Measurements from ENCODE around the gene CSRNP3.
"Not testable (repeated sequence)": the region's sequence is repeated elsewhere in the genome, so short reads cannot be mapped to it uniquely, and the experiment has no call there.

CSRNP3 gene

DNA sequence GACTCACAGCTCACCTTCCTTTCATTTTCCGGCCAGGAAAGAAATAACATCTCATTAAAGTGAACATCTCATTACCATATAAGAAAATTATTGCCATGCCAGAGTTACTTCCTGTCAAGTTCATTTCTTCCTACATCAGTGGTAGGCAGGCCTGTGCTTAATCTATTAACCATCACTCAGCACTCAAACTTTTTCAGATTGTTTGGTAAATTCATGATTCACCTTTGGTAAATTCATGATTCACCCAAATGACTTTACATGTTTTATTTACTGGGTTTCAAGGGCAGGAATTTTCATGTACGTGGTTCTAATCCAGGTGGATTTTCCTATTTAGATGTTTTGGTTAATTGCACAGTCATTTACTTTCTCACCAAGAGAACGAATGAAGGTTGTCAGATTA is 116.5 kb downstream of the CSRNP3 start:
- DNase-seq (ENCODE audit: low spot score): no peak

GRCh38 chr2:165587335-165587938 is 117.9 kb downstream of the CSRNP3 start:
- no peak for DNase-seq (ENCODE audit: low spot score)

GRCh38 chr2:165590999-165591398 is 121.5 kb downstream of the CSRNP3 start:
- not testable (repeated sequence) for DNase-seq (ENCODE audit: low spot score)

DNA sequence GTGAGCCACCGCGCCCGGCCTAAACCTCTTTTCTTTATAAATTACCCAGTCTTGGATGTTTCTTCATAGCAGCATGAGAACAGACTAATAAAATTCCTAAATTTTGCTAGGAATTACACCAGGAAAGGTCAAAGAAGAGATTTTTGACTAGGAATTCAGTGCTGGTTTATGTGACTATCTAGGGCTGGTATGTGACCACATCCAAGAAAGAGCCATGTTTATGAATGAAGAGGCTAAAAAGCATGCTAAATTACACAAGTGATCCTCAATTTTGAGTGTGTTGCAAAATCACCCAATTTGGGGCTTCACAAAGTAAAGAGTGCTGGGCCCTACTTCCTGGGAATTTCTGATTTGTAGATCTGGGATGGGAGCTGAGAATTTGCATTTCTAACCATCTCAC is 123.6 kb downstream of the CSRNP3 start:
- no peak for DNase-seq (ENCODE audit: low spot score)

- DNase-seq (ENCODE audit: low spot score): no peak
These were observed 124.9 kb downstream of the CSRNP3 start for GRCh38 chr2:165594231-165594934.

GRCh38 chr2:165594935-165595255 is 125.4 kb downstream of the CSRNP3 start:
- DNase-seq (ENCODE audit: low spot score): no peak

DNA sequence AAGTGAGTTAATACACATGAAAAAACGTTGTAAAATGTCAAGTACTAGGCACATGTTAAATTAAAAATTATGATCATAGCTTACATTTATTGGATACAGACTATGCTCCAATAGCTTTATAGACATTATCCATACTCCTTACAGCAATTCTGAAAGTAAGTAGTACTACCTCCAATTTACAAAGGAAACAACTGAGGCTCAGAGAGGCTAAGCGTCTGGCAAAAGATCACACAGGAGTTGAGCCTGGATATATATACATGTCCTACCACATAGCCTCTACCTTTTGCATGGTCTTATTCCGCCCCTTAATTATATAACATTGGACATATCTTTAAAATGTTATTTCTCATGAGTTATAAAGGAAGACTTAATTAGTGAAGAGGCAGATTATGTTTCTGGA is 127.3 kb downstream of the CSRNP3 start:
- DNase-seq (ENCODE audit: low spot score): no peak

DNA sequence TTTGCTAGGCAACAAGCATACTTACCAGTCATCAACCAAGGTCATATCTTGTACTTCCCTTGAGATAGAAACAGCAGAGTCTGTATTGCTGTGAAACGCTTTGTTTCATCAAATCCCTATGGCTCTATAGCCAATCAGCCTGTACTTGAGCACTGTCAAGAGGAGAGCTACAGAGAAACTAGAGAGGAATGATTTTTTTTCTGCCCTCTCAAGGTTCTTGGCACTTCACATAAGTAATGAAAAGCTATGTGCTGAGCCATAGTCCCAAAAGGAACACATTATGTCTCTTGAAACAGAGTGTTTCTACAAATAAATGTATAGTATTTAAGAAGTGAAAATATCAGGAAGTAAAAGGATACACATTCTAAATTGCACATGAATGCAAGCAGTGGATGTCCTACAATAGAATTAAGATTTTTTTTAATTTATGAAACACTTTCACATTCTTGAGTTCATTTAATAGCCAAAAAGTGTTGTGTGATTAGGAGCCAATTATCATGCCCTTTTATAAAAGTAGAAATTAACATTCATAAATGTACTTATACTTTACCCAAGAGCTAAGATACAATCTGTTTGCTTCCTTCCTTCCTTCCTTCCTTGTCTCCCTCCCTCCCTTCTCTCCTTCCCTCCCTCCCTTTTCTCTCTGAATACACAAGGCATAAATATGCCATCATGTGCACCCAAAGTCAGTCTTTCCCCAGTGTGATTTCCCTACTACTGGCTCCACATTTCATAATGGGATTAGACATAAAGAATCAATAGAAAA is 131.8 kb downstream of the CSRNP3 start:
- no peak for DNase-seq (ENCODE audit: low spot score)

- DNase-seq (ENCODE audit: low spot score): no peak
These were observed 132.5 kb downstream of the CSRNP3 start for GRCh38 chr2:165601928-165602521.

GRCh38 chr2:165609672-165610071 is 140.2 kb downstream of the CSRNP3 start:
- DNase-seq (ENCODE audit: low spot score): no peak

DNA sequence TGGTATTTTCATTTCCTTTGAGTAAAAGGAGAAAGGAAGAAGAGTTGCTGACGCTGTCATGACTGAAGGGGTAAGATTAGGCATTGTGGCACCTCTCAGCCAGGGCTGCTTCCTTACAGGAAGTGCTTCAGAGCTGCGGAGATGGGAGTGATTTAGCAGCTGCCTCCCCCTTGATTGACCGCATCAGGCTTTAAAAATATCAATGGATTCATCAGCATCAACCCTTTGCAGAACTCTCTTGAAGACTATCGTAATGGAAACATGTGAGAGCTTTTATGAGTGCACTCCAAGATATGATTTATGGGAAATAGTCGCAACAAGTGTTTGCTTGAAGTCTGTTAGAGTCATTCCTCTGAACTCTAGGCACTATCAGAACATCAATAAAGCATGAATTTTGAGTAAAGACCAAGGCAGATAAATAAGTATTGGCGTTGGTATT is 141.1 kb downstream of the CSRNP3 start:
- no peak for DNase-seq (ENCODE audit: low spot score)

DNA sequence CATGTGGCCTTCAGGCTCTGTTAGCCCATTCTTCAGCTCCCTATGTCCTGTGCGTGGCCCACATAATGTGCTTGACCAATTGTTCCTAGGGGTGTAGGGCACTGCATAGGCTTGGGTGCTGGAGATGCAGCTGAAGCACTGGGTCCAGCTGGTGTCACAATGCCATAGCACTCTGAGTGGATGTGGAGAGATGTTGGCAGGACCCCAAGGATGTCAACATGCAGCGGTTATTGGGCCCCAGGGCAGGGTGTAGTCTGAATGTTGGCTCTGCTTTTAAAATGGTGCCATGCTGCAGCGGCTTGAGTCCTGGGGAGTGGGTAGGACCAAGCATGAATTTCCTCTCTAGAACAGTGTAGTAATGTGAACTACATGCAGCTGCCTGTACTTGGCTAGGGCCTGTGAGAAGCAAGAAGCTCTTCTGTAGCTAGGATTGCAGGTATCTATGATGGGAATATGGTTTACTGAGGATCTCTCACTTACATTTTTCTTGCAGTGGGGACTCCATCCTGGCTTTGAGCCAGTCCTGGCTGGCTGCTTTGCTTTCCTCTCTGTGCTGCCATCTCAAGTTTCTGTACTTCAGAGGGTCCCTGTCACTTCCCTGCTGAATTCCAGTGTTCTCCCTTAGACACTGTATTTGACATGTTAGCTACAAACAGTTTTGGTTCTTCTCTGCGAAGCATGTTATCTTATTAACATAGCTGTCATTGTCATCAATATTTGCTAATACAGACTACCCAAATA is 148.4 kb downstream of the CSRNP3 start:
- DNase-seq (ENCODE audit: low spot score): no peak

DNA sequence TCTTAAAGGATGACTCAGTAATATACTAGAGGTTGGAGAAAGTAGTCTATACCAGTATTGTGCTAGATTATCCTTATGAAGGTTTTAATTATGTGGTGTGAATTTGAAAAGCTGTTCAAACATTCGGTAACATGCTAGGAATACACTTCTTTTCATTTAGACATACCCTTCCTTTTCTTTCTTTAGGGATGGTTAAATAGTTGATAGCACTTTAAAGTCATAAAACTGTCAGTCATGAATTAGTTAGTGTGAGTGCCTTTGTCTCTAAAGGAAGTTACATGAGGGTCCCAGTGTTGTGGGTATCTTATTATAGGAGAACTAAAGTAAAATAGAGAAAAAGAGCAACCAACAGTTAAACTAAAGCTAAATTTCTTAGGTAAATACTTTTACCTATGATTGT is 149.3 kb downstream of the CSRNP3 start:
- DNase-seq (ENCODE audit: low spot score): no peak

DNA sequence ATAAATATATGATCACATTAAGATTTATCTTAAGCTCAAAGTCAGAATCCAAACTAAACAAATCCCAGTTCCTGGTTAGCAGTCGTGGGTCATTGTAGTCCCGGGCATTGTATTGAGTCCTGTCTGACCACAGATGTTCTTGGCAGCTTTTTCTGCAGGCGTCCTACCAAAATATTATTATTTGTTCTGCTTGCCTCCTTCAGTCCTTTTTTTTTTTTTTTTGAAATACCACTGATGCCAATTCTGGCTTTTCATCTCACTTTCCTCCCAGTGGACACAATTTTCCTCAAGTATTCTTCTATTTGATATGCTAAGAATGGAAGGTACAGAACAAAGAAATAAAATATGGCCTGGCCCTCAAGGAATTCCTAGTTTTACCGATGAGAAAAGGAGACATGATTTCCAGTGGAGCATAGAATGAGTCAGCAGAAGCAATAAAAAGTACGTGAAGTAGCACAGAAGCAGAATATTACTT is 151.6 kb downstream of the CSRNP3 start:
- DNase-seq (ENCODE audit: low spot score): no peak

DNA sequence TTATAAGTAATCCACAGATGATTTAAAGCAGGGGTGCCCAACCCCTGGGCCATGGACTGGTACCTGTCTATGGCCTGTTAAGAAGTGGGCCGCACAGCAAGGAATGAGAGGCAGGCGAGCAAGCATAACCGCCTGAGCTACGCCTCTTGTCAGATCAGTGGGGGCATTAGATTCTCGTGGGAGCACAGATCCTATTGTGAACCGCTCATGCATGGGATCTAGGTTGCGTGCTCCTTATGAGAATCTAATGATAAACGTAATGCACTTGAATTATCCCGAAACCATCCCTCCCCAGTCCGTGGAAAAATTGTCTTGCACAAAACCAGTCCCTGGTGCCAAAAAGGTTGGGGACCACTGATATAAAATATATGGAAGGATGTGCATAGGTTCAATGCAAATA is 153.7 kb downstream of the CSRNP3 start:
- no peak for DNase-seq (ENCODE audit: low spot score)

- no peak for DNase-seq (ENCODE audit: low spot score)
These were observed 154.4 kb downstream of the CSRNP3 start for GRCh38 chr2:165623783-165624469.

- no peak for DNase-seq (ENCODE audit: low spot score)
These were observed 154.9 kb downstream of the CSRNP3 start for GRCh38 chr2:165624470-165624800.

DNA sequence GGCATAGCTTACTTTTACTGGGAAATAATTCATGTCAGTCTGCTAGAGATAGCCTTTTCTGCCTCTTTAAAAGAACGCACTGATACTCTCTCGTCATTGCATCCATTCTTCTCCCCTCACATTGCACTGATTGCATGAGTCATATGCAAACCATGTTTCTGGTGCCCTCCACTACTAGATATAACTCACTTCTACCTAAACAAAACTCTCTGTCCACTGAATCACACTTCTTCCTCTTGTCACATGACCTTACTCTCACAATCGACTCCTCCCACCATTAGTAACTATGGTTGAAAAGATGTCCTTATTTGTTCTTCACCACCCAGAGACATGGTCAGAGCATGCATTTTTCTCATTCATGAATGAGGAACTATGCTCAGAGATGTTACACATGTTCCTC is 158.0 kb downstream of the CSRNP3 start:
- DNase-seq (ENCODE audit: low spot score): no peak

- DNase-seq (ENCODE audit: low spot score): no peak
These were observed 160.3 kb downstream of the CSRNP3 start for GRCh38 chr2:165629776-165630175.

DNA sequence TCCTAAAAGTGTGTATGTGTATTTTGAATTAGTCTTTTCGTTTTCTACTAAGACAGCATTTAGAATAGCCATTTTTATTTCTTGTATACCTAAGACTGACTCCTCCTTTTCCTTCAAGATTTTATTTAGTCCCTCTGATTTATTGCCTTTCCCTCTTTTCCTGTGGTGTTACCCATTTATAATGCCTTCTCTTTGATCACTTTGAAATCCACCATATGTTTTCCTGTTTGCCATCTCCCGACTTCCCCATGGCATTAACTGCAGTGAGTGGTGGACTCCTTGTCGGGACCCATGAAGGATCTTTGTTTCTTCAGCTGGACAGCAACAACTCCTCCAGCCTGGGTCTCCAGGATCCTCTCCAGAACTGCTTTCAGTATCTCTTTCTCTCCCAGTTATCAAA is 160.7 kb downstream of the CSRNP3 start:
- no peak for DNase-seq (ENCODE audit: low spot score)

GRCh38 chr2:165631089-165631488 is 161.6 kb downstream of the CSRNP3 start:
- no peak for DNase-seq (ENCODE audit: low spot score)
